ENCODE data around the gene SCARB2. TPM values are rescaled to one million over a fixed set of nuclear protein-coding genes. Genes with fewer than 3 reads are reported as not detected.
"Not testable (repeated sequence)": the region's sequence is repeated elsewhere in the genome, so short reads cannot be mapped to it uniquely, and the experiment has no call there.

Gene SCARB2
- 208 and 216 TPM in 2 replicates for total RNA-seq
- polyA plus RNA-seq (2012): 140 TPM

- DNase-seq (ENCODE audit: low read depth): peak; percentile 88
These were observed at the start of gene SCARB2 for GRCh38 chr4:76213415-76214176. Gene SCARB2, minus strand, starts transcription at chr4:76213824. Its CDS starts 281 bp downstream, at chr4:76213543.

- DNase-seq (ENCODE audit: low read depth): no peak
These were observed 46.9 kb upstream of the SCARB2 start for GRCh38 chr4:76260571-76260970.

- no peak for DNase-seq (ENCODE audit: low read depth)
These were observed 44.2 kb upstream of the SCARB2 start for GRCh38 chr4:76257824-76258223.

- no peak for DNase-seq (ENCODE audit: low read depth)
These were observed 43.3 kb upstream of the SCARB2 start for GRCh38 chr4:76256968-76257367.

GRCh38 chr4:76256032-76256431 lies 42.4 kb upstream of the SCARB2 start:
- DNase-seq (ENCODE audit: low read depth): no peak

- no peak for DNase-seq (ENCODE audit: low read depth)
These were observed 39.9 kb upstream of the SCARB2 start for GRCh38 chr4:76253511-76253910.

- DNase-seq (ENCODE audit: low read depth): no peak
These were observed 38.6 kb upstream of the SCARB2 start for GRCh38 chr4:76252271-76252653.

- peak; percentile 76 for DNase-seq (ENCODE audit: low read depth)
These were observed 38.0 kb upstream of the SCARB2 start, which contains the start of gene FAM47E for GRCh38 chr4:76251441-76252270. Gene FAM47E, plus strand, starts transcription at chr4:76251721. Its CDS starts 26 bp downstream, at chr4:76251747.

- DNase-seq (ENCODE audit: low read depth): peak; percentile 9
These were observed 37.3 kb upstream of the SCARB2 start for GRCh38 chr4:76250962-76251361.

GRCh38 chr4:76246852-76247251 lies 33.2 kb upstream of the SCARB2 start:
- no peak for DNase-seq (ENCODE audit: low read depth)

- DNase-seq (ENCODE audit: low read depth): no peak
These were observed 32.4 kb upstream of the SCARB2 start for GRCh38 chr4:76246025-76246424.

- DNase-seq (ENCODE audit: low read depth): not testable (repeated sequence)
These were observed 30.3 kb upstream of the SCARB2 start for GRCh38 chr4:76243877-76244276.

- no peak for DNase-seq (ENCODE audit: low read depth)
These were observed 26.6 kb upstream of the SCARB2 start for GRCh38 chr4:76240236-76240635.

- no peak for DNase-seq (ENCODE audit: low read depth)
These were observed 25.1 kb upstream of the SCARB2 start for GRCh38 chr4:76238701-76239100.

- peak; percentile 83 for DNase-seq (ENCODE audit: low read depth)
These were observed 24.6 kb upstream of the SCARB2 start for GRCh38 chr4:76238236-76238635.

GRCh38 chr4:76235915-76236314 lies 22.3 kb upstream of the SCARB2 start:
- no peak for DNase-seq (ENCODE audit: low read depth)

GRCh38 chr4:76235407-76235806 lies 21.8 kb upstream of the SCARB2 start:
- no peak for DNase-seq (ENCODE audit: low read depth)

GRCh38 chr4:76234679-76235044 lies 21.0 kb upstream of the SCARB2 start:
- no peak for DNase-seq (ENCODE audit: low read depth)

- DNase-seq (ENCODE audit: low read depth): no peak
These were observed 20.5 kb upstream of the SCARB2 start for GRCh38 chr4:76233967-76234678.

GRCh38 chr4:76233529-76233928 lies 19.9 kb upstream of the SCARB2 start:
- DNase-seq (ENCODE audit: low read depth): peak; percentile 16

- no peak for DNase-seq (ENCODE audit: low read depth)
These were observed 19.5 kb upstream of the SCARB2 start for GRCh38 chr4:76233083-76233482.

- no peak for DNase-seq (ENCODE audit: low read depth)
These were observed 19.1 kb upstream of the SCARB2 start for GRCh38 chr4:76232681-76233080.
